ENCODE data around the gene DDX10. TPM values are rescaled to one million over a fixed set of nuclear protein-coding genes. Genes with fewer than 3 reads are reported as not detected.

DDX10 gene
- total RNA-seq, 1 donor from 2014 or later, result 33.4 TPM

DNA sequence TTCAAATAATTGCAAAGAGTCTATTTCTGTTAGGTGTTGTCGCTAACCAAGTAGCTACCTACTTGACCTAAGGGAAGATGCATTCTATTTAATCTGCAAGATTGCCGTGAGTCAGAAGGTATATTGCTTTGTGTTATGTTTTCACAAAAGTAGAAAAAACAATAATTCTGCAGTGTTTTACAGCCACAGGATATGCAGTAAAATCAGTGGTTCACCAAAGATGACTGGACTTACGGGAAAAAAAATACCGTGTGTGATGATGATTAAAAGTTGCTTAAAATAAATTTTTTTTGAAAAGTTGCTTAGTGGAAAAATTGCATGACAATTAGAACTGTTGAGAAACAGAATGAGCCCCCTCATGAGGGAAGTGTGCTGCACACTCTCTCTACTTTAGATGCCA lies 209.1 kb downstream of the DDX10 start:
- no peak for DNase-seq

DNA sequence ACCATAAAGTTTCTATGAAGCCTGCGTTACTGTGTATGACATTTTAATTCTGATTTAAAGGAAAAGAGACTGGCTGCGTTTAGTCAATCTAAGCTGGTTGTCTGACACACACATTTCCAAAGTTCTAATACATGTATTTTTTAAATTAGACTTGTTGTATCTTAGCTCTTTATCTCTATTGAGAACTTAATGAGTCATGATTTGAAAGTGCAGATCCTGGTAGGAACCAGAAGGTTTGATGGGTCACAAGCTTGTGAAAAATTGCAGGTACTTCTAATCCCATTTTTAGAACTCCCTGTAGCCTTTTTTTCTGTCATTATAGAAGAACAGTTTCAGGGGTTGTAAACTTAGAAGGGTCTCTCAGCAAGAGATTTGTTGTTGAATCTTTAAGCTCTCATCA lies 210.3 kb downstream of the DDX10 start:
- DNase-seq, result no peak

GRCh38 chr11:108877178-108877577 lies 212.3 kb downstream of the DDX10 start:
- DNase-seq, result no peak

GRCh38 chr11:108880510-108880909 lies 215.6 kb downstream of the DDX10 start:
- no peak for DNase-seq

GRCh38 chr11:108881131-108881530 lies 216.3 kb downstream of the DDX10 start:
- no peak for DNase-seq

- DNase-seq, result no peak
Measured at GRCh38 chr11:108882211-108882831, 217.5 kb downstream of the DDX10 start.

DNA sequence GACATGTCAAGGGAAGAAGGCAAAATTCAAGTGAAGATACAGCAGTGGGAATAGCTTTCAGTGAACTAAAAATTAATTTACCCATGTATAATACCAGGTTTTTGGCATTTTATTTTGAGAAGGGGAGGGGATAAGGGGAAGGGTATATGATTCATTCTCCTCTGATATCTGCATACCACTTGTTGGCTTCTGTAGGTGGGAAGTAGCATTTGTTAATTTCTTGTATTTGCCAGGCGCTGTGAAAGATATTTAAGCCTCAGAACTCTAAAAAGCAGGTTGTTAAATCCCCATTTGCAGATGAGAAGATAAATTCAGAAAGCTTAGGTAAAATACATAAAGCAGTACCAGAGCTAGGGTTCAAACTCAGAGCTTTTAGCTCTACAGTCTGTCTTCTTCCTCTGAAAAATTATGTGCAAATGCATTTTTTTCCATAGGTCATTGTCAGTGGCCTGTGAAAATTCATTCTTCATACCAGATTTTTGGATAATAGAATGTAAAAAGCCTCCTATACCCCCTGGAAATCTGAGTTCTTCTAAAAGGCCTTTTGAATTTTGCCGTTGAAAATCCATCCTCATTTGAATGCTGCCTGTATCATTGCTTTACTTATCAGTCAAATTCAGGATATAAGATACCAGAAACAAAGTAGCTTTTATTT lies 221.3 kb downstream of the DDX10 start:
- no peak for DNase-seq

DNA sequence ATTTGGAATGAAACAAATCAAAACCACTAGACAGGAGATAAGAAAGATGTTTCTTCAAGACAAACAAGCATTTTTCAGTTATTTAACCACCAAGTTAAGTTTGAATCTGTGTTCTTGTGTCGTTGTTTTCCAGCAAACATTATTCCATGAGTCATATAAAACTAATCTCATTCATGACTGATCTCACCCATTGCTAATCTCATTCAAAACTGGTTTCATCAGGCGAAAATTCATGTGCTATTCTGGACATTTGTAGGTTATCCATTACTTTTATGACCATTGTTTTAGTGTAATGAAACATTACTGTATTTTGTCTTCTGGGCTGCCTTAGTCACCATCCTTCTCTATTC lies 221.8 kb downstream of the DDX10 start:
- DNase-seq, result no peak

DNA sequence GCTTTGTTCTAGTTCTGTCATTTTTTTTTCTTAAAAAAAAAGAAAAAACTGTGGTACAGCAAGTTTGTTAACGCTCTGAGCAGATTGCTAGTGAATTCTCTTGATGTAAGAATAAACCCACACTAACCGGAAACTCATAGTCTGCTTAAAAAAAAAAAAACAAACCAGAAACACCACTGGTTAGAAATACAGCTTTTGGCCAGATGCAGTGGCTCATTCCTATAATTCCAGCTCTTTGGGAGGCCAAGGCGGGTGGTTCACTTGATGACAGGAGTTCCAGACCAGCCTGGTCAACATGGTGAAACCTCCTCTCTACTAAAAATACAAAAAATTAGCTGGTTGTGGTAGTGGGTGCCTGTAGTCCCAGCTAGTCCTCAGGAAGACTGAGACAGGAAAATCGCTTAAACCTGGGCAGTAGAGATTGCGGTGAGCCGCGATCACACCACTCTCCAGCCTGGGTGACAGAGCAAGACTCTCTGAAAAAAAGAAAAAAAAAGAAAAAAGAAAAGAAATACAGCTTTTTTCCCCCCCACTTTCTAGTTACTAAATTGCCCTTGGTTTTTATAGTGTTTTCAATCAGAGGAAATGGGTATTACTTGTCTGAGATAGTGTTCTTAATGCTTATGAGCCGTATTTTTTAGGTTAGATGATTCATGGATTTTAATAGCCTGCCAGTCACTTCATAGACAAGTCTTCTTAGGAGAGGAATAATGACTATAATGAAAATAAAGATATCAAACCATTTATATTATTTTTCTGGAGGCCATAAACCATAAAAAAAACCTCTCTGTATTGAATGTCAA lies 222.8 kb downstream of the DDX10 start:
- no peak for DNase-seq

DNA sequence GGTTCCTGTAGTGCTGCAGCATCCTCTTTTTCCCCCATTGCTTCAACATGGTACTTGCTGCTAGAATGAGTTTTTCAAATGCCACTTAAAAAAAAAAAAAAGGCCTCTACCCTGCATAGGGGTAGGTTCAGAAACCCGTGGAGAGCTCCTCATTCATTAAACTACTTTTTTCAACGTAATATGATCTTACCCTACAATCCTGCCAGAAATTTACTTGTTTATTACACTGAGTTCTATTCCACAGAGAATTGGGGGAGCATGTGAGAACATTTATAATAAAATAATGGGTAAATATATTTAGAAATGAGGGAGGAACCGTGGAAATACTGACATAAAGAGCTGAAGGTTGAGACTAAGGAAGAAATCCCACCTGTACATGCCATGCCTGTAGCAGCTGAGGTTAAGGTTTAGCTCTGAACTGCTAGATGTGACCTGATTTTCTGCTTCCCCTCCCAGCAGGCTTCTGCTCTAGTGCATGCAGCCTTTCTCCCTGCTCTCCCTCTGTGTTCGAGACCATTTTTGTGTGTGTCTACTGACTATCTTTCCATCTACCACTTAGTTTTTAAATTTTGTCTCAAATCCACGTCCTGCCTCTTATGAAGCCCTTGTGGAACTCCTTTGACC lies 225.7 kb downstream of the DDX10 start:
- DNase-seq, result no peak

DNA sequence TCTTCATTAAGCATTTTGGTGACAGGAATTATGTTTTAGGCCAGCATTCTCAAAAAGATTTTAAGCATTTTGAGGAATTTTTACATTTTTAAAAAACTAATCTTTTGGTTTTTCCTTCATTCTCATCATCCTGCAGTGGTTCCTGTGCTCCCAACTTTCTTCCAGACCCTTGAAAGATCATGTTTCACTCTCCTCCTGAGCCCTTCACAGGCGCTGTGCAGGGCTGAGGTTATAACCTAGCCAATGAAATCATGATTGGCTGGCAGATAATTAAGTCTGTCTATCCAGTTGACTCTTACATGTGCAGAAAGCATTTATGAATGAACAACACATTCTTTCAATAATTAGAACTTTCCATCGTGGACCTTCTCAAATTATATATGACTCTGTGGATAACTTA lies 226.3 kb downstream of the DDX10 start:
- no peak for DNase-seq

DNA sequence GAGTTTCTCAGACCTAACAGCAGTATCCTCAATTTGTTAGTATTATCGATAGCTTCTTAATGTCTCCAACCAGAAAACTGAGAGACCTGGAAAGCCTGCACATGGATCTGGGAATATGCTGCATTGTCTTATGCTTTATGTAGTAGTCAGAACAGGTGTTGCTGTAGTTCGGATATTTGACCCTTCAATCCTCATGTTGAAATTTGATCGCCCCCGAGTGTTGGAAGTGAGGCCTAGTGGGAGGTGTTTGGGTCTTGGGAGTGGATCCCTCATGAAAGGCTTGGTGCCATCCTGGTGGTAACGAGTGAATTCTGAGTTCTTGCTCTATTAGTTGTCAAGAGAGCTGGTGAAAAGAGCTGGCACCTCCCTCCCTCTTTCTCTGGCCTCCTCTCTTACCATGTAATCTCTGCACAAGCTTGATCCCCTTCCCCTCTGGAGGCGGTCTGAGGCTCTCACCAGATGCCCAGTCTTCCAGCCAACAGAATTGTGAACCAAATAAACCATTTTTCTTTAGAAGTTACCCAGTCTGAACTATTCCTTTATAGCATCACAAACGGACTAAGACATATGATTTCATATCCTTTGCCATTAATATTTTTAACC lies 227.1 kb downstream of the DDX10 start:
- DNase-seq, result no peak

GRCh38 chr11:108895579-108896480 lies 231.0 kb downstream of the DDX10 start:
- DNase-seq, result no peak

- no peak for DNase-seq
Measured at GRCh38 chr11:108897071-108897481, 232.2 kb downstream of the DDX10 start.

GRCh38 chr11:108897916-108898315 lies 233.0 kb downstream of the DDX10 start:
- DNase-seq, result no peak

DNA sequence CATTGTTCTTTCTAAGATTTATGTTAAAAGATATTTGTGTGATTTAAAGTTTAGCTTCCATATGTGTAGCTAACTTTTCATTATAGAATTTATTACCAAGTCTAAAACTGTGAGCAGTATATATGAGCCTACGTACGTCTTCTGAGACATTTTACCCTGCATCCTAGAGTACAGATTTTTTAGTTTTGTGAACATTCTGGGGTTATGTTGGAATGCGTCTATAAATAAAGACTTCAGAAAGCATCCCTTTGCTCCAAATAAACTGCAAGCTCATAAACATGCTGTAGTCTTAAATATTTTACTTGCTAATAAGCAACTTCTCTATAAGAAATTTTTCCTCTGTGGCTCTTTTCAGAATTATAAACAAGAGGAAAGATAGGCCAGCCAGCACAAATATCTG lies 236.5 kb downstream of the DDX10 start:
- no peak for DNase-seq

GRCh38 chr11:108902027-108902469 lies 237.2 kb downstream of the DDX10 start:
- no peak for DNase-seq

DNA sequence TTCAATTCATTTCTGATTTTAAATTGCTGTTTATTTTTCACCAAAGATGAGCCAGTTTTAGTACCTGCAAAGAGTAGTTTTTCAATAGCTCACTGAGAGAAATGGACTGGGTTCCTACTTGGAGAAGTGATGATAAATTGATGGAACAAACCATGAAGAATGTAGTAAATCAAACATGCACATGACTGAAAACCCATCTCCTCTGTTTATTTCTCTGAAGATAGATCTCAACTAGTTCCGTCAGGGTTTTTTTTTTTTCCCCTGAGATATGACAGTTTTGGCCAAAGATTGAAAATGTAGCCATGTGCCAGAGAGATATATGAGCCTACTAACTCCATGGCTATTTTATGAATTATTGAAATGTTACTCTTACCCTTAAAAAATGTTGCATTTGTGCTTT lies 239.6 kb downstream of the DDX10 start:
- DNase-seq, result no peak

DNA sequence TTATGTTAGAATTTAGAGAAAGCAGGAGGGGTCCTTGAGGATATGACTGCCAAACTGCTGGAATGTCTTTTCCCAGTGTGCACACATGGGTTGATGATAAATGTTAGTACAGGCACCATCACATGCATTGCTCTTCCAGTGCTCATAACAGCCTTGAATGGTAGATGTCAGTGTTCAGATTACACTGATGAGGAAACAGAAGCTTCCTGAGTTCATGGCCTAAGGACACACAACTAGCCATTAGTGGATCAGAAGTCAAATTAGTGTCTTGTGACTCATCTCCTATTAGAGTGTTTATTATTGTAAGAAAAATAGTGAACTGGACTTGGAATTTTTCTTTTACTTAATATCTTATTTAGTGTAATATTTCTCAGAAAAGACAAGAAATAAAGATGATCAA lies 241.5 kb downstream of the DDX10 start:
- no peak for DNase-seq

DNA sequence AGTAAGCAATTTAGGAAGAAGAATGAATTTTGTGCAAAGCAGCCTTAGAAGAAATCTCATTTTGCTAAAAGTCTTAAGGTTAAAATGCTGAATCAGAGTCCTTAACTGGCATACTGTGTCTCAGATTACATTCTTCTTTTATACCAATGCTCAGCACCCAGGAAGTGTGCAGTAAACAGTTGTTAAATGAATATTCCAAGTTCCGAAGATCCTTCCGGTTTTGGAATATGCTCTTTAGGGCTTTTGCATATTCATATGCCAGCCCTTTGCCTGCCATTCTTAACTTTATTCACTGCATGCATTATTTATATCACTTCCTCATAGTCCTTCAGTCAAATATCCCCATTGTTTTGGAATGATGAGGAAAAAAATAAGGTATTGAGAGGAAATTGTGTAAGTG lies 242.0 kb downstream of the DDX10 start:
- DNase-seq, result no peak

- no peak for DNase-seq
Measured at GRCh38 chr11:108909041-108909440, 244.2 kb downstream of the DDX10 start.

DNA sequence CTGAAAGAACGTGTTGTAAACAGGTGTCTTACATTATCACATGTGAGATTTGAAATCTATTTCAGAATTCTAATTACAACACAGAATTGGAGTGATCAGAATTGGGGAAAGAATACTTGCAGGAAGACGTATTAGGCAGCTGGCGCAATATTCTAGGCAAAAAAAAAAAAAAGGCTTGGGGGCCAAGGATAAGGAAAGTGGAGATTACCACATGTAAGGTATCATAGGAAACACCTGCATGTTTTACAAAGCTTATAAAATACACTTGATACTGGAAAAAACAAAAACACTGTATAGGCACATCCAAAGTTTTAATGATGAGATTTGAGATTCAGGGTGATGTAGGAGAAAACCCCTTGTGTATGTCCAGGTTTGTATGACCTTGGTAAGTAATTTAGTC lies 245.1 kb downstream of the DDX10 start:
- no peak for DNase-seq

All from occipital lobe (tissue), 2 donors.